Activated CD4-positive, CD25-positive, alpha-beta regulatory T cell treated with anti-CD3 and anti-CD28 coated beads, Interleukin-2, amount 50 U/mL, for 72 hours (primary cell): ENCODE results near the gene UBE2V1.
"Not testable (repeated sequence)": the region's sequence is repeated elsewhere in the genome, so short reads cannot be mapped to it uniquely, and the experiment has no call there.

ENCODE experiments used
- DNase-seq: peaks from one replicate; pipeline ENCODE4 v3.0.0; 2021

UBE2V1 gene

DNA sequence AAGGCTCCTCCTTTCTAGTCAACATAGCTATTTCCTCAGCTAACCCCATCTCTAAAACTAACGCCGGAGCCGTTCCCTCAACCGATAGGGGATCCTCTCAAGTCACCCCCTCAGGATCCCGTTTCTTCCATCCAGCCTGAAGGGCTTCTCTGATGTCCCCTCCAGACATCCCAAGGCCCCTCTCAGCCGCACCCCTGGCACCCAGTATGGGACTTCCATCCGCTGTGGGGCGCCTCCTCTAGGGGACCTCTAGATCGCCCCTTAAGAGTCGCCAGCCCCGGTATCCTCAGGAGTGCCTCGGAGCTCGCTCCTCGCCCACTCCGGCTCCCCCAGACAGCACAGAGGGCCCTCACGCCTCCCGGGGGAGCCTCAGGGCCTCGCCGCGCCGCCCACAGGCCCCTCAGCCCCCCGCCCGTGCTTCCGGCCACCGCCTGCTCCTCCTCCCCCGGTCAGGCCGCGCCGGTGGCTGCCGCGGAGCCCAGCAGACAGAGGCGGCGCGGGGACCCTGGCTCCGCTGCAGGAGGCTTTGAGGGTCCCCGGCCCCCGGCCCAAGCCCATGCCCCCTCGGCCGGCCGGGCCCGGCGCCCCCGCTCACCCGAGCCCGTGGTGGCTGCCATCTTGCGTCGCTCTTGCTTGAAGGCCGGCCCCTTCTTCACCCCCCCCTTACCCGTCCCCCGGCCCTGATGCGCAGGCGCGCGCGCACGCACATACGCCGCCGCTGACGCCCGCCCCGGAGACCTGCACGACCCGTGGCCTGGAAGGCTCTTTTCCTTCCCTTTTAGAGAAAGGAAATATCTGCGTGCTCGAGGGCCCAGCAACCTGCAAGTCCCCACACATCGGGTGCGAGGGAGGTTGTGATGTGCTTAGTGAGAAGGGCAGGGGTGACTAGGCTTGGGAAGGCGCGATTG lies at the start of gene UBE2V1:
Gene UBE2V1 (minus strand): TSS at position 639 of the 908 bp plus-strand sequence. CDS start 22 bp downstream, at position 617.
- peak; percentile 89 for DNase-seq

DNA sequence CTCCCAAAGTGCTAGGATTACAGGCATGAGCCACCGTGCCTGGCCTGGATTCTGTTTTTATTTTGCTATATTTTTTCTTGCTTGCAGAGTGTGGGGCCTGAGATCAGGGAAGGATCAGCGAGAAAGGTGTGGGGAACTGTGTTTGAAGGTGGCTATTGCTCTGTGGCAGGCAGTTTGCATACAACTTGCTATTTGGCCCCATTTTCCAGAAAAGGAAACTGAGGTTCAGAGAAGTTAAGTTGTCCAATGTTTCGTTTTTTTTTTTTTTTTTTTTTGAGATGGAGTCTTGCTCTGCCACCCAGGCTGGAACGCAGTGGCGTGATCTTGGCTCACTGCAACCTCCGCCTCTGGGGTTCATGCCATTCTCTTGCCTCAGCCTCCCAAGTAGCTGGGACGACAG lies 48.5 kb upstream of the UBE2V1 start:
- not testable (repeated sequence) for DNase-seq

DNA sequence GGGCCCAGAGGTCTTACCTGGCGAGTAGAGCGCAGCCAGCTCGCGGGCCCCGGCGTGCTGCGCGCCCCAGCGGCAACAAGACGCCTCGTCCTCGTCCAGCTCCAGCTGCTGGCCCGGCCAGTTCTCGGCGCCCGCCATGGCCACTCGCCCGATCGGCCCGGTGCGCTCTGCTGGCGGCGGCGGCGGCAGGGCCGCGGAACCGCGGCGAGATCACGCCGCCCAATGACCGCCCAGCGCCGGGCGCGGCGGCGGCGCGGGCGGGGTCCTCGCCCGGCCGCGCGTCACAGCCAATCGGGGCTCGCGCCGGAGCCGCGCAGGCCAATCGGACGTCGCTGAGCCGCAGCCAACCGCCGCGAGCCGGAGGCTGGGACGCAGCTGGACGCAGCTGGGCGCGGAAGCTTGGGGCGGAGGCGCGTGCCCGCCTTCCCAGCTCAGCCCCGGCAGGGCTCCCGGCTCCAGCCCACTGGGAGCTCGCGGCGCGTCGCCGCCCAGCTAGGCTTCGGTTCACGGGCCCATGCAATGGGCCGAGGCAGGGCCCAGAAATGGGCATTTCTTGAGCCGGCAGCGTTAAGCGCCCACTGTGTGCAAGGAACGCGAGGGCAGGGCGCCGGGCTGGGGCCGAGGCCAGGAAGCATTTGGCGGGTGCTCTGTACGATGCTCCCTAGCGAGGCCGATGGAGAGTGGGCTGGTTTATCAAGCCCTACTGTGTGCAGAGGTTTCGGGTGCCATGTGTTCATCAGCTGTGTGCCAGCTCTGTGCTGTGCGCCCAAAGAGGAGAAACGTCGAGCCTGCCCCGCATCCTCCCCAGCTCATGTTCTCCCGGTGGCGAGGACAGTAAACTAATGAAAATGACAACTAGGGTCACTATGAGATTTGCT lies 40.8 kb upstream of the UBE2V1 start, which contains the start of gene PEDS1:
Gene PEDS1 (minus strand): TSS at position 224 of the 878 bp plus-strand sequence. CDS start 86 bp downstream, at position 138.
- DNase-seq = peak; percentile 88

- DNase-seq = peak; percentile 40
Observed at GRCh38 chr20:50153153-50153499, 40.2 kb upstream of the UBE2V1 start.

DNA sequence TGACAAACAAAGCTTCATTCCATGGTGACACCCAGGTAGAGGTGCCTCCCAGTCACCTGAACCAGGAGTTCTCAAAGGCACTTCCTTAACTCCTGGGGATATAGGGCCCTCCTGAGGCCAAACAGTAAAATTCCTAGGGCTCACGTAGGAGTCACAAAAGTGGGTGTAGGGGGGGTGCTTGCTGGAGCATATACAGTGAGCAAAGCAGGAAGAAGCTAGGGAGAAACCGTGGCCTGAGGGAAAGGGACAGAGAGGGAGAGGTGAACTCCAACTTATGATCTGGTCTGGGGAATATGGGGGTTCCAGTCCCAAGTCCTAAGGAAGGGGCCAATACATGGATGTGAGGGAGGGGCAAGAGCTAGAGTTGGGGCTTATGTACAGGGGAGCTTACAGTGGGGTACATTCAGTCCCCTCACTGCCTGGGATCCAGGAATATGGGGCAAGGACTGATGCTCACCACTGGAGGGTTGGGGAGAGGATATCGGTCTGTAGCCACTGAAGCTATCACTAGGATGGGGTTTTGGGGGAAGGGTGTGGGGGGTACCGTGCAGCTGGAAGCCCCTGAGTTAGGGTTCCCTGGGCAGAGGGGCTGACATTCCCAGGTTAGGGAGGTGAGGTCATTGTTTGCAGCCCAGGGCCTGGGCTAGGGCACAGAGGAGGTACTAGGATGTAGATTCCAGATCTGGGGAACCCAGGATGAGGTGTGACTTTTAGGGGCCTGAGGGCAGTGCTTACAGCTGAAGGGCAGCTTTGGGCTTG lies 39.6 kb upstream of the UBE2V1 start:
- no peak for DNase-seq

- DNase-seq = no peak
Observed at GRCh38 chr20:50151034-50151743, 38.2 kb upstream of the UBE2V1 start.

GRCh38 chr20:50149481-50150254 lies 36.7 kb upstream of the UBE2V1 start:
- DNase-seq = no peak

GRCh38 chr20:50146732-50147662 lies 34.0 kb upstream of the UBE2V1 start:
- DNase-seq = peak; percentile 64

DNA sequence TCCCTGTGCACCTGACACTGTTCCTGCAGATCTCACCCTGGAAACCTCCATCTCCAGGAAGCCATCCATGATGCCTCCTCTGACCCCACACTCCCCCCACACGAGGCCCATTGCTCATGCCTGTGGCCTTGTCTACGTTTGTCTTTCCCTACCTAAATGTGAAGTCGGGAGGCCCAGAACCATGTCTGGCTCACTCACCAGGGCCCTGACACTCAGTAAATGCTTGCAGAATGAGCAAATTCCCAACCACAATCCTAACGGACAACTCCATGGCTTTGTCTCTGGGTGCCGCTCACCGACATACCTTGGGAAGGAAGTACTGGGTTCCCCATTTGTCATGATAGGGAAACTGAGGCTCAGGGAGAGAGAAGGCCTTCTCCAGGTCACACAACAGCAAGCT lies 33.3 kb upstream of the UBE2V1 start:
- DNase-seq = no peak

GRCh38 chr20:50145566-50145965 lies 32.6 kb upstream of the UBE2V1 start:
- DNase-seq = no peak

DNA sequence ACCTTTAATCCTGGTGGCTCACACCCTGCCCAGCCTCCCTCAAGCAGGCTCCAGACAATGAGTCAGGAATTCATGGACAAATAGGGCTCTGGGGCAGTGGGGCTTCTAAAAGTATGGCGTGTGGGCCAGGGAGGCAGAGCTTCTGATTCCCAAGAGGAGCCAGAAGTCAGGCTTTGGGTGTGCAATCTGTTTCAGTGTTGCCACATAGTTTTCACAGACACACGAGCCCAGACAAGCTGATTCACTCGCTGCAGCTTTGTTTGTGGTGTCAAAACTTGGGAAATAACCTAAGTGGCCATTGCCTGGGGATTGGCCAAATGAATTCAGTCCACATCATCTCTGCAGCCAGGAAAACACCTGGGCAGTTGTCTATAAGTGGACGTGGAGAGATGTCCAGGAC lies 31.4 kb upstream of the UBE2V1 start:
- DNase-seq = no peak

DNA sequence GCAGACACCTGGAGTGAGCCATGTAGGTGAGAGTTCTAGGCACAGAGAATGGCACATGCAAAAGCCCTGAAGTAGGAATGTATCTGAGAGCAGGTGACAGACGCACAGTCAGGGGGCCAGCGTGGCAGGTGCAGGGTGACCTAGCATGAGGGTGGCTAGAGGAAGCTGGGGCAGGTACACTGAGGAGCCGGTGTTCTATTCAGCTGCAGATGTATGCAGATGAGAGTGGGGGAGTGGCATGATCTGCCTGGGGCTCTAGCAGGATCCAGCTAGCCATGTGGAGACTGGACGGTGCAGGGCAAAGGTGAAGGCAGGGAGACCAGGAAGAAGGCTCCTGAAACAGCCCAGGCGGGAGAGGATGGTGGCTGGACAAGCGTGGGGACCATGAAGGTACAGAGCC lies 29.9 kb upstream of the UBE2V1 start:
- no peak for DNase-seq

DNA sequence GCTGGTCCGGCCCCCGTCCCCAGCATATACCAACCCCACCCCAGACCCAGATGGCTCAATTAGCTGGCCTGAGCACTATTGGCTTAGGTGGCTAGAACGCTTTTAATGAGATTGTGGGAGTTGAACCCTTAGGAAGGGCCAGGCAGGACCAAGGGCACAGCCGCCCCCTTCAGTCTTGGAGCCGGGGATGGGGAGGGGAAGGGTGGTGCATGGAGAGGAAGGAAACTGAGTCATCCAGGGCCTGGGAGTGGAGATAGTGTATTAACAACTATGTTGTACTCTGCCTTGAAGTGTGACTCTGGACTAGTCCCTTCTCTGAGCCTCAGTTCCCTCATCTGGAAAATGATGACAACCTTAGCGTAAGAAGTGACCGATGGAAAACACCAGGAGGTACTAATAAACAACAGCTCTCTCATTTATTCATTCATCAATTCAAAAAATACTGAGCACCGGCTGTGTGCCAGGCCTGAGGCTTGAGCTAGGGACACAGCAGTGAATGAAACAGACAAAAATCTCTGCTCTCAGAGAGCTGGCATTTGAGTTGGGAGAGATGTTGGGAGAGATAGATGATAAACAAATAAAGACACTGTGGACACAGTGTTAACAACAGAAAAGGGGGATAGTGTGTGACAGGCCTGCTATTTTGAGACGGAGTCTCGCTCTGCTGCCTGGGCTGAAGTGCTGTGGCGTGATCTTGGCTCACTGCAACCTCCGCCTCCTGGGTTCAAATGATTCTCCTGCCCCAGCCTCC lies 29.0 kb upstream of the UBE2V1 start:
- no peak for DNase-seq

DNA sequence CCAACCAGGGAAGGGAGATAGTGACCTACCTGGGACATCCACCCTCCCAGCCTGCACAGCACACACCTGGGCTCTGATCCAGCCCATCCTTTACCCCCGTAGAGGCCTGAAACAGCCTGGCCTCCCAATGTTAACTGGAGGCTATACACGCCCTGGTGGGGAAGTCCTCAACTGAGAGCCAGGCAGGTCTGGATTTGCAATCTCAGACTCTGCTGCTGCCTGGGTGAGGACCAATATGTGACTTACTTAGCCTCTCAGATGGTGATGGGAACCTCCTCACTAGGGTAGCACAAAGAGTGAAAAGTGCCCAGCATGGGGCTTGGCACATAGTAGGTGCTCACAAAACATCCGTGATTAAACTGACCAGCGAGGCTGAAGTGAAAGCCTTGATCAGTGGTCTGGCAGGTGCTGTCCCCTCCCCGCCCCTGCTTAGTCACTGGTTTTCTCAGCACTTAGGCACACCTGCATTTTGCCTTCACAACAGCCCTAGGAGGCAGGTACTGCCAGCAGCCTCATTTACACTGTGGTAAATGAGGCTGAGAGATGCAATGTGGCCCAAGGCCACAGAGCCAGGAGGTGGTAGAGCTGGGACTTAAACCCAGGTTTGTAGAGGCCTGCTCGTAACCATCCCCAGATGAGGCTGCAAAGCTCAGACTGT lies 28.2 kb upstream of the UBE2V1 start:
- DNase-seq = no peak

- DNase-seq = no peak
Observed at GRCh38 chr20:50140339-50140859, 27.4 kb upstream of the UBE2V1 start.

- no peak for DNase-seq
Observed at GRCh38 chr20:50138479-50139393, 25.8 kb upstream of the UBE2V1 start.

DNA sequence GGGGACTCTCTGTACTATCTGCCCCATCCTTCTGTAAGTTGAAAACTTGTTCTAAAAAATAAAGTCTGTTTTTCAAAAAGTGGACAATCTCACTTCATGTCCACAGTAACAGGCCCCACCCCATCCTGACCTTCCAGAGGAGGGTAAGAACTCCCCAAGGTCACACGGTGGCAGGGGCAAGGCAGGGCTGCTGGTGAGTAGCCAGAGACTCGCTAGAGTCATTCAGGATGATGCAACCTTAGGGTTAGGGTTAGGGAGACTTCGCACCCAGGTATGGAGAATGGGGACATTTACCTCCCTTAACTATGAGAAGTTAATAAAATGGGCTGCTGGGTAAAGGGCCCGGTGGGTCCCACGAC lies 25.1 kb upstream of the UBE2V1 start:
- DNase-seq = no peak

DNA sequence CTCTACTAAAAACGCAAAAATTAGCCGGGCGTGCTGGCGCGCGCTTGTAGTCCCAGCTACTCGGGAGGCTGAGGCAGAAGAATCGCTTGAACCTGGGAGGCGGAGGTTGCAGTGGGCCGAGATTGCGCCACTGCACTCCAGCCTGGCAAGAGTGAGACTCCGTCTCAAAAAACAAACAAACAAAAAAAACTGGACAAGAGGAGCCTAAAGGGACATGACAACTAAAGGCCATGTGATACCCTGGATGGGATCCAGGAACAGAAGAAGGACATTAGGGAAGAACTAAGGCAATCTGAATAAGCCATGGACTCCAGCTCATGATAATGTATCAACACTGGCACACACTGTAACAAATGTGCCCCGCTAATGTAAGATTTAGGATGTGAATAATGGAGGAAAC lies 24.8 kb upstream of the UBE2V1 start:
- not testable (repeated sequence) for DNase-seq
